Measurements from ENCODE around the gene IGFBP2.

The IGFBP2 gene

DNA sequence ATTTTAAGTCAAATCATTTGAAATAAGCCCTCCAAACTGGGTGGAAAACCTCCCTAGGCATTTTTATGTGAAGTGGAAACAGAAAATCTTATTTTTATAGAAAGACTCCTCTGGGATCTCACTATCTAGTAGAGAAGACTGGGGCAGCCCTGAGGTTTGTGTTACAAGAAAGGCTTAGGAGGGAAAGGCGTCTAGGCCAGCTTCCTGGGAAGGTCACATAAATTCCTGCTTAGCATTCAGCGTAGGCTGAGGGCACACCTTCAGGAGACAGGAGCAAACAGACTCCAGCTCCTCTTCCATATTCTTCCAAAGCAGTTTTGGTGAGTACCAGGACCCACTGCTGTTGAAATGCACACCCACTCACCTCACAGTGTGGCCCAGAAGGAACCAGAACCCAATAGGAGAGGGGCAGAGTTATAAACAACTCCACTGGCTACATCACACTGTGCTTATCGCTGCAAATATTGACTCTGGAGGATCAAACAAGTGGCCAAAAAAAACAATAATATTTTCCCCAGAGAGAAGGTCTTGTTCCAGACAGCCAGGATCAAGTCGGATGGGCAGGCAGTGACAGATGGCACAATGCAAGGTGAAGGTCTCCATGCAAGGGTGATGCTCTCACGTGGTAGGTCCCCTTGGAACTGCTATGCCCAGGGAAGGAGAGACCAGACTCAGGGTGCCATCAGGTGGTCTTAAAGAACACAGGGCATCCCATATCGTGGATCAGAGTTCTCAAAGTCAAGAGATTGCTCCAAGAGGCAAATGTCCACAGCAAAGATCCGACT lies 17.7 kb upstream of the IGFBP2 start:
- no peak for DNase-seq (ENCODE audit: low read depth in 2 of 2, low spot score in 1 of 2)

DNA sequence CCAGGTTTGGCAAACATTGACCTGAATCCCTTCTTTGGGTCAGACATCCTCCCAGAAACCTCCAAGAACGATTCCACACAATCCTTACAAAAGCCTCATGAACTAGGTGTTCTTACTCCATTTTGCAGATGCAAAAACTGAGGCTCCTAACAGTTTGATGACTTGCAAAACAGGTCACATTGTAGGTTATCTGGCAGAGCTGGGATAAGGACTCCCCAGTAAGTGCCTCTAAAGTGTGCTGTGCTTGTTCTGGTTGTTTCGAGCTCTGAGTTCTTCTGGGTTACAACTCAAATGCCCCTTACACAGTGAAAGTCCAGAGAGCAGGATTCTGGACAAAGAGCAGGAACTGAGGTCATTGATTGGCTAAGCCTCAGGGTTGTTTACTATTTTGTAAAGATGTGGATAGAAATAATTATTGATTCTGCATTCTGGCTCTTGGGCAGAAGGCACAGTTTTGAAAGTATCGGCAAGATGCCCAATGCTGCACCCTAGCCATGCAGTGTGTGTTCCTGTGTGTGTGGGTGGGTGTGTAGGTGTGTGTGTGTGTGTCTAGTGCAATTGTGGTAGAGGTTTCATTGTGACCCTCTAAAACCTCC lies 17.0 kb upstream of the IGFBP2 start:
- no peak for DNase-seq (ENCODE audit: low read depth in 2 of 2, low spot score in 1 of 2)

DNA sequence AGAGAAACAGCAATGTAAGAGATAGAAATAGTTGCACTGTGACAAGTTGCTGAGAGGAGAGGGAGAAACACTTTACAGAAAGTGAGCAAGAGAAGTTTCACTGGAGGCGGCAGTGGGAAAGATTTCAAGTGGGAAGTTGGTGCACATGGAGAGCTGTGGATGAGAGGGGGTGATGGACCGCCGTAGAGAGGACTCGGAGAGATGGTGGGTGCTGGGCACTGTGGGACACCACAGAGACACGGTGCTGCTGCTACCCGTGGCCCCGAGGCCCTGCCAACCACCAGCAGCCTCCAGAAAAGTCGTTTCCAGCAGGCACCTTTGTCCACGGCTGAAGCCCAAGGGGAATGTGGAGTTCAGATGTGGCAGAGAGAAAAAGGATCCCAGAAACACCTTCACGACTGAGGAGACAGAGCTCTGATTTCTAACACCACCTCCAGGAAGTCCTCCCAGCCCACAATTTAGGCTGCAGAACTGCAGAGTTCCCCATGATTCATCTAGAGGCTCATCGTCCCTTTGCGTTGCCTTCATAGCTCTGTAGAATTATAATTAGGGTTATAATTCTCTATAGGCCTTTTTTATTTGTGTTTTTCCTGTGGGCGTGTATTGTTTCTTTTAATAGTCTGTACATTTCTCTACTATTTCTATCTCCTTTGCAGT lies 15.9 kb upstream of the IGFBP2 start:
- DNase-seq (ENCODE audit: low read depth in 2 of 2, low spot score in 1 of 2): no peak

DNA sequence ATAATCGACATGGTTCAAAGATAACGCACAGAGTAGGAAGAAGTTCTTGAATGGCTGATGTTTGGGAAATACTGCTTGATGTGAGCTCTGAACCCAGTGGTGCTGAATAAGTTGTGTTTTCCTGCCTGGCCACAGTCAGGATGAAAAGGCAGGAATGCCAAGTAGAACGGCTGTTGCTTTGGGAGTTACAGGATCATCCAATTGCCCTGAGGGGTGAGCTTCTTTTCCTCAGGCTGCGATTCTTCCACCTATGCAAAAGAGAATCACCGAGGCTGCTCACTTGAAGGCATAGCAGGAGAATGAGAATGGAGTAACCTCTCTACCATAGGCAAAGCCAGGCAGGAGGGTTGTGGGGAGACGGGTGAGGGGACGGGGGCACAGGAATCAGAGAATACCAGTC lies 14.4 kb upstream of the IGFBP2 start:
- no peak for DNase-seq (ENCODE audit: low read depth in 2 of 2, low spot score in 1 of 2)

DNA sequence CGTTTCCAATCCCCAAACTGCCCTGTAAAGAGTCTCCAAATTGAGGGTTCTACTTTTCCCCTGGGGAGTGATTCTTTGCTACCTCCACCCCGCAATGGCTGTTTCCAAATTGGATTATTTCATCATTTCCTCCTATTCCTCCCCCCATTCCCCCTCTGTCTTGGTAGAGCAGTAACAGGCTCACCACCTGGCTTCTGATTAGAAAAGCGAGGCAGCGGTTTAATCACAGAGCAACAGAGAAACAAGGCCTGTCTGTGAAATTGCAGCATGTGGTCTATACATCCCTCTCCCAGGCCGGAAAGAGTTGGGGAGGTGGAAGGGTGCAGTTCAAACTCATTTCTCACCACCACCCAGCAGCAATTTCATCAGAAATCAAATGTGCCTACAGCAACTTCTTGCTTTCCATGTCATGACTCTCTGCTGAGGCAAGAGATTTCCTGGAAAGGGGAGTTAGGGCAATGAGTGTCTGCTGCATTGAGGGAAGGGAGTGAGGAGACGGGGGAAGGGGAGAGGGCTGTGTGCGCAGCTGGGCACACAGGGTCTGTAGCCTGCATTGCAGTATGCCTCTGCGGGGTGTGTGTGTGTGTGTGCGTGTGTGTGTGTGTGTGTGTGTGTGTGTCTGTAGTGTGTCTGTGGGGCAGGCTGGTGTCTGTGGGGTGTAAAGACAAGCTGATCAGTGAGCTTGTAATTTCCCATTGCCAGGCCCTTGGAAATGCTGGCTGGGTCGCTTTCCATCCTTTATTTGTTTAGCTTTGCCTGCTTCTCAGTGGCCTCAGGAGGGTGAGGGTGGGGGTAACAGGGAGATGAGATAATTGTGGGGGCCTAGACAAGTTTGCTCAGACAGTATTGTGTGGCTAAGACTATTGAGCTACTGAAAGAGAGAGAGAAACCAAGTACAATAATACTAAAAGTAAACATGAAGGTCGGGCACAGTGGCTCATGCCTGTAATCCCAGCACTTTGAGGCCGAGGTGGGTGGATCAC lies 13.5 kb upstream of the IGFBP2 start:
- DNase-seq (ENCODE audit: low read depth in 2 of 2, low spot score in 1 of 2): no peak

DNA sequence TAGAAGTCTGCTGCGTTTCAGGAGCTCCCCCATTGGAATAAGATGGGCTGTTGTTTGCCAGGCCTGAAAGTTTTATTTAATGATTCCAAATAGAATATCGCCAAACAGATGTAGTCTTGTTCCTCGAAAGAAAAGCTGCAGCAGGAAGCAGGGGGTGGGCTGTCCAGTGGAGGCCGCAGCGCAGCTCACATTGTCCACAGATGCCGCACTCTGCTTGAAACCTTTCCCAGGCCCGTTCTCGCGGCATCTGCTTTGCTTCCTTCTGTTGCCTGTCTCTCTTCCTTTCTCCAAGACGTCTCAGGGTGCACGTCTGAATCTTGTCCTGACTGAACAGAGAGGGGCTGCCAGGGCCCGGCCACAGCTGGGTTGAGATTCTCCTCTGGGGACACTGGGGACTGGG lies 12.4 kb upstream of the IGFBP2 start:
- no peak for DNase-seq (ENCODE audit: low read depth in 2 of 2, low spot score in 1 of 2)

DNA sequence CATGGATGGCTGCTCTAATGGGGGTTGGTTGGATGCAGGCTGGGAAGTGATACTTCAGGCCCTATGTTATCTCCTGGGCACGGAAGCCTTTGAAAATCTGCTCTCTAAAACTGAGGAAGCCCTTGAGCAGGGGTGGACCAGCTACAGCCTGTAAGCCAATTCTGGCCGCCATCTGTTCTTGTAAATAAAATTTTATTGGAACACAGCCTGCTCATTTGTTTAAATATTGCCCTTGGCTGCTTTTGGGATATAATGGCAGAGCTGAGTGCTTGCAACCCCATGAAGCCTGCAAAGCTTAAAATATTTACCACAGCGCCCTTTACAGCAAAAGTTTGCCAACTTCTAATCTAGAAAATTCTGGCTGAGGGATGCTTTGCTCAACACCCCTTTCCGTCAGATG lies 11.9 kb upstream of the IGFBP2 start:
- no peak for DNase-seq (ENCODE audit: low read depth in 2 of 2, low spot score in 1 of 2)

DNA sequence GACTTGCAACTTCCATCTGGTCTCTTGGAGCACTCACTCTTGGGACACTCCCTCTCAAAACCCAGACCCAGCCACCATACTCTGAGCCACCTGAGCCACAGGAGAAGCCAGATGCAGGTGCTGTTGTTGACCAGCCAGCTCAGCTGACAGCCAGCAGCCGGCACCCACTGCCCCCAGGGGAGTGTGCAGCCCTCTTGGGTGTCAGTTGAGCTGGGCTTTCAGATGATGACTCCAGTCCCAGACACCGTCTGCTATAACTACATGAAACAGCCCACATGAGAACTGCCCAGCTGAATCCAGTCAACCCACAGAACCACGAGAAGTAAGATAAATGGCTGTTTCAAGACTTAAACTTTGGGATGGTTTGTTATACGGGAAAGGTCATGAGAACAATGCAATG lies 10.7 kb upstream of the IGFBP2 start:
- no peak for DNase-seq (ENCODE audit: low read depth in 2 of 2, low spot score in 1 of 2)

DNA sequence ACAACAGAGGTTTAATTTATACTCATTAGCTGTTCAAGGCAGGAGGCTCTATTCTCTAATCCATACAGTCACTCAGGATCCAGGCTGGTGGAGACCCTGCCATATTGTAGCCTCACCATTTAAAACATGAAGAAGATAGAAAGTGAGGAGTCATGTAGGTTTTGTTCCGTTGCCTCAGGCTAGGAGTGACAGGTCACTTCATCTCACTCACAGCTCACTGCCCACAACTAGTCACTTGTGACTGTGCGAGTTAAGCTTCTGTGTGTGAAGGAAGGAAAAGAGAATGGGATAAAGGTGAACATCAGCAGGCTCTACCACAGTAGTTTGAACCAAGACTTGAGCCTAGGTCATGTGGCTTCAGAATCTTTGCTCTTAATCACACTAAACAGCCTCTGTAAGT lies 9.0 kb upstream of the IGFBP2 start:
- no peak for DNase-seq (ENCODE audit: low read depth in 2 of 2, low spot score in 1 of 2)

DNA sequence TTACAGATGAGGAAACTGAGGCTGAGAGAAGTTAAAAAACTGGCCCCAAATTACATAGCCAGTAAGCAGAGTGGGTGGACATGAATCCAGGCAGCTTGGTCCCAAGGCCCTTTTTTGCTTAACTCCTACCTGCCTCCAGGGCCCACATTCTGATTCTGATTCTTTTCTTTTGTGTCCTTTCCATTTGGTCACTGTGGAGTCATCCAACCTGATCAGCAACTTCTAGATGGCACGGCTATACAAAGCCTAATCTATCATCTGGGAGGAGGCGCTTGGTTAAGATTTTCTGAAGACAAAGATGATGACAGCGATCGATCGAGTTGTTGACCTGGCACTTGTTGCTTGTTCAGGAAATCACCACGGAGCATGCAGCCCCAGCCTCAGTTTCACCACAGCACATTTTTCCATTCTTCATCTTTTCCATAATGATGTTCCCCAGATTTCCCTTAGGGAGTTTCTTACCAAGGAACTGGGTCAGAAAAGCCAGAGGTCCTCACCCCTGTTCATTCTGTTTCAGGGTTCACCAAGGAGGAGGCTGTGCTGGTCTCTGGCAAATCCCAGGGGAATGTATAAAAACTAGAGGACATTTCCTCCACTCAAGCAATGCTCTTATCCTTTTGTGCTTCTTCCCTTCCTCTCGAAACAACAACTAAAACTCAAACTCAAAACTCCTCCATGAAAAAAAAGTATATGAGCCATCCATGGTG lies 6.9 kb upstream of the IGFBP2 start:
- DNase-seq (ENCODE audit: low read depth in 2 of 2, low spot score in 1 of 2): no peak

DNA sequence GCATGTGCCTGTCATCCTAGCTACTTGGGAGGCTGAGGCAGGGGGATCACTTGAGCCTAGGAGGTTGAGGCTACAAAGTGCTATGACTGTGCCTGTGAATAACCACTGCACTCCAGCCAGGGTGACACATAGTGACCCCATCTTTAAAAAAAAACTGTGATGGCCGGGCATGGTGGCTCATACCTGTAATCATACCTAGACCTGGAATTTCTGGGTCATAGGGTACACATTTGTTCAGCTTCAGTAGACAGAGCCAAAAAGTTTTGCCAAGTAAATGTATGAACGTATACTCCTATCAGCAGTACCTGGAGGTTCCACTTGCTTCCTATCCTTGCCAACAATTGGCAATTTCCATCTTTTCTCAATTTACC lies 6.4 kb upstream of the IGFBP2 start:
- DNase-seq (ENCODE audit: low read depth in 2 of 2, low spot score in 1 of 2): no peak

DNA sequence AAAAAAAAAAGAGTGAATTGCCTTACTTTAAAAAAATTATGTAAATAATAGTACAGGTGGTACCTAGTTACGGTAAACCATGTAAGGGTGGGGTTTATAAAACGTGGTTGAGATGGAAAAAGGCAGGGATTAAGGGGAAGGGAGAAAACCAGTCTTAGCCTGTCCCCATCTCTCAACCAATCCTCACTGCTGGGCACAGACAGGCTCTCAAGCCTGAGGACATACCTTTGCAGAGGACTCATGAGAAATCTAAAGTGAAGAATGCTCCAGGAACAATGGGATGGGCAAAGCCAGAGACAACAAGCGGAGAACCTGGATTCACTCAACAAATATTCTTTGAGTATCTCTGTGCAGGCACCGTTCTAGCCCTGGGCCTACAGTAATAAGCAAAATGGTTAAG lies 3.4 kb upstream of the IGFBP2 start:
- no peak for DNase-seq (ENCODE audit: low read depth in 2 of 2, low spot score in 1 of 2)

DNA sequence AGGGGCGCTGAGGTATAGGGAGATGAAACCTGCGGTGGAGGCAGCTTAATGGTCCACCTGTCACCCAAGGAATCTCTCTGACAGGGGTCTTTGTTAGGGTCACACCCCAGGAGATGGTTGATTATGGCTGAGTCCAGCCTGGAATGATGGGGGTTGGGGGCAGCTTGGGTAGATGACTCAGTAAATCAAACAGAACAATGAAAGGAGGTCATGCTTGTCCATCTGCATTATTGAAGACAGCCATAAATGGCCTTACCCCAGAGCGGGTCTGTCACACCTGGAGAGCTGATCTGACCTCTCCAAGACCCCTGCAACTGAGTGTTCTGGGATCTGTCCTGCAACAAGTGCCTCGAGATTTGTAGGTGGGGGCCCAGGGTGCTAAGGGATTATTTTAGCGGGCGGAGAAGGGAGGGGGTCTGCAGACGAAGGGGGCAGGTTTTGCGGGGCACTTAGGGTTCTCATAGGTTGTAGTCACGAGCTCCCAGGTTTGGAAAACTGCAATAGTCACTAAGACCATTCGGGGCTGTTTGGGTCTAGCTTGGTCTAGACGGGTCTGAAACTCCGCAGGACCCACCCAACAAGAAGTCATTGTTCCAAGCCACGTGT lies 771 bp upstream of the IGFBP2 start:
- DNase-seq (ENCODE audit: low read depth in 2 of 2, low spot score in 1 of 2): no peak

DNA sequence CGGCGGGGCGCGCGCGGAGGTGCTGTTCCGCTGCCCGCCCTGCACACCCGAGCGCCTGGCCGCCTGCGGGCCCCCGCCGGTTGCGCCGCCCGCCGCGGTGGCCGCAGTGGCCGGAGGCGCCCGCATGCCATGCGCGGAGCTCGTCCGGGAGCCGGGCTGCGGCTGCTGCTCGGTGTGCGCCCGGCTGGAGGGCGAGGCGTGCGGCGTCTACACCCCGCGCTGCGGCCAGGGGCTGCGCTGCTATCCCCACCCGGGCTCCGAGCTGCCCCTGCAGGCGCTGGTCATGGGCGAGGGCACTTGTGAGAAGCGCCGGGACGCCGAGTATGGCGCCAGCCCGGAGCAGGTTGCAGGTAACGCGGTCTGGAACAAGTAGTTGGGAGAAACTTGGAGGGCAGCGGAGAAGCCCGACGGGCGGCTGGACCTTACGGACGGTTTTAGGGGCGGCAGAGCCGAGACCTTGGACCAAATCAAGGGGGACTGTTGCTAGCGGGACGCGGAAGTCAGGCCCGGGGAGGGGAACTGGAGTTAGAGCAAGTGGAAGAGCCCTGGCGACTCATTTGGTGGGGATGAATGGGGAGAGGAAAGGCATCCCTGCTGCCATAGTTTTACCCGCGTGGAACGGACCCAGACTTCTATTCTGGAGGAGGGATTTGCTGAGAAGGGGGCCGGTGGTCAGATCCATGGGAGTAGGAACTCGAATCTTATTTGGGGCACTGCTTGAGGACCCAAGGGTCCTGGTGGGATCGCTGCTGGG lies 573 bp downstream of the IGFBP2 start:
- DNase-seq (ENCODE audit: low read depth in 2 of 2, low spot score in 1 of 2): no peak

DNA sequence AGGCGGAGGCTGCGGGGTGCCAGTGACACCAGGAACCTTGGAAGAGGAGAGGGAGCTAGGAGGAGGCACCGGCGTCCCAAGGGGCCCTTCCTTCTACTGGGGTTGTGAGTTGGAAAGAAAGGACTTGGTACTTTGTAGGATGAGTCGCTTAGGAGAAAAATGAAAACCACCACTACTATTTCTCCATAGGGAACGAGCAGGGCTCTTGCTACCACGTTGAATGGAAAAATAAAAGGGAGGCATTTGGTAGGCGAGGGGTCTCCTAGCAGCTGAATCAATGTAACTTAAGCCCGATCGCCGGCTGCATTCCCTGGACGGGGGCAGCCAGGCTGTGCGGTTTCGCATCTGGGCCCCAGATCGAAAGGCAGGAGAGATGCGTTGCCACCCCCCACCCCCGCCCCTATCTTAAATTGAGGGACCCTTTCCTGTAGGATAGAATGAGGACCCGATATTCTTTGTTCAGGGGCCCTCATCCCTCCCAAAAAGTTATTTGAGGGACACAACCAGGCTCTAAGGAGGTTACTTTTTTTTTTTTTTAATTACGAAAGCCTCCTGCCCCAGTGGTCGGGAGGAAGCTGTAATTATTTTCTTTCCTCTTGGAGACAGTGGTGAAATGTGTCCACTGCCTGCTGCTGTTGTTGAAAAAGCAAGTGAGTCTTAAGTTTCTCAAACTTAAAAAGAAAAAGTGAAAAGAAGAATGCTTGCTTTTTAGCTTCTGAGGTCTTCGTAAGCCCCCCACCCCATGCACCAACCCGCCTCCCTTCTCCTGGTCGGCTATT lies 1.3 kb downstream of the IGFBP2 start:
- no peak for DNase-seq (ENCODE audit: low read depth in 2 of 2, low spot score in 1 of 2)

DNA sequence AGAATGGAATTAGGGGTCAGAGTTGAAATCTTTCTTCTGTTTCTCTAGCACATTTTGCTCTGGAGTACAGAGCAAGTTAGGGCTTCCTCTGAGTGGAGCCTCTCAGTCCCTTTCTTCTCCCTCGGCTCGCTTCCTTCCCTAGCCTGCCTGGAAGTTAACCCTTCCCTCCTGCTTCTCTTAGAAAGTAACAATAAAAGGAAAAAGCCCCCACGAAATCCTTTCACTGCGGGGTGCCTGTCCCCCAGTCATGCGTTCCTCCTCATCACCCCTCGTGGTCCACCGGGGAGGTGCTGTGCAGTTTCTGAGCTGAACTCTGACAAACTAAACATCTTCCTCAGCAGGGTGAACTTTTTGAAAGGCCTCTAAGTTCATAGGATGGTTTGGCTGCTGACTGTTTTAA lies 2.0 kb downstream of the IGFBP2 start:
- DNase-seq (ENCODE audit: low read depth in 2 of 2, low spot score in 1 of 2): no peak

DNA sequence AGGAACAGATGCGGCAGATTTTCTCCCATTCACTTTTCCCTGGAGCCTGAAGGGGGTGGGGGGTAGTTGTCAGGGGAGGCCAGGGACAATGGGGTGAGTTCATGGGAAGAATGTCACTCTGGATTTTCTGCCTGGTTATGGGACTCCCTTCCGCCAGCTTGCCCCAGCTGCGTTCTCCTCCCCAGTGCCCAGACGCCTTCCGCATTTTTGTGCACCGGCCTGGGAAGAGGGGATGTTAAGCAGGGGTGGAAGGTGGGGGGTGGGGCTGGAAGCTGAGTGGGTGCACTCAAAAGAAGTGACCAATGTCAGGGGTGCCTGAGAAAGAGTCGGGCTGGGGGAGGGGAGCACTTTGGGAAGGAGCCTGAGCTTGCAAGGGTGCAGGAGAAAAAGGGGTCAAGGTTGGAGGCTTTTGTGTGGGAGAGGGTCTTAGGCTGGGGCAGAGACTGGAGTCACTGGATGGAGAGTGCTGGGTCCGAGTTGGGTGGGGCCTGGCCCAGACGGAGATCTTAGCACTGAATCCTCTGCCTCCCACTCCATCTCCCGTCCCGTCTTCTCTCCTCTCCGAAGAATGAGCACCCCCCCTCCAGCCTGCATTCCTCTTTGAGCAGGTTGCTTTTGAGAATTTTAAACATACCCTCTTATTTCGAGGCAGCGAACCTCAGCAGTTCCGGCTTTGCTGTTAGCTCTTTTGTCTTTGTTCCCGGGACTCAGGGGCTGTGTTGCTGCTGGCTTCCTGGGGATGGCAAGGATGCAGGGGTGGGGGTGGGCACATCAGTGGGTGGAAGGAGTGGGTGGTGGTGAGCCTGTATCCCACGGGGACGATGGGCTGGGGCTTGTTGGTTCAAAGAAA lies 2.7 kb downstream of the IGFBP2 start:
- DNase-seq (ENCODE audit: low read depth in 2 of 2, low spot score in 1 of 2): no peak
